NCI-H446 (cell line): Measurements from ENCODE around the gene SLC45A1.

Experiments
- DNase-seq, 2 experiments: peaks; one replicate each; lab custom pipeline; 2025; lab: John Stamatoyannopoulos, UW

Gene SLC45A1

DNA sequence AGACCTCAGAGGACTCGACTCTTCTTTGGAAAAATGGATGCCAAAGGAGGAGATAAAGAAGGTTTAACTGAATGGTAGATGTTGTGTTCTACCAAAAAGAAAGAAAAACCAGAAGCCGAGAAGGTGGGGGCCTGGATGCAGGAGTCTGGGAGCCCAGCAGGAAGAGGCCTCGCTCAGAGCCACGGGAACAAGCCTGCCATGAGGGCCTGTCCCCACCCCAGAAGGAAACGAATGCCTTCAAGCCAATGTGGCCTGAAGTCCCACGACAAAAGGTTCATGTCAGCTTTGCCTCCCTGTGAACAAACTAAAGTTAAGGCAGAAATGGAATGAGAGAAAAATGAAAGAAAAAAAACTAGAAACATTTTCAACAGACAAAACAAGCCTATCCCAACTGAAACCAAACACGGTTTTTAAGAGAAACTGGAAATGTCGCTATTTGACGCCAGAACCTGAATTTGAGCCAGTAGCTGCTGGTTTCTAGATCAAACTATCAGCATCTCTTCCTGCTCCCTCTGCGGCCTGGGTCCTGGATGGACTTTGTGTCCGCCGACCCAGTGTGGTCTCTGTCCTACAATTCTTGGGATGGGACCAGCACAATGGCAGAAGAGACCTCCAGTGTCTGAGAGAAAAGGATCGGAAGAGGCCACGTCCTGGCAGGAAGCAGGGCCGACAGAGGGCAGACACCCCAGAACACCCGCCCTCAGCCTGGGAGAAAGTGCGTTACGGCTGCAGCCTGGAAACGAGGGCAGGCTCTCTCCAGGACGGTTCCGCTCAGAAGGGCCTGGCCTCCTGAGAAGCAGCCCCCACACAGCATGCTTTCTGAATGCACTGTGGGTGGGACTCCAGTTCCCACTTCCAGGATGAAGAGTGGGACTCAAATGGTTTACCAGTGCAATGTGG, 35.2 kb downstream of the SLC45A1 start:
- DNase-seq, result no peak

DNA sequence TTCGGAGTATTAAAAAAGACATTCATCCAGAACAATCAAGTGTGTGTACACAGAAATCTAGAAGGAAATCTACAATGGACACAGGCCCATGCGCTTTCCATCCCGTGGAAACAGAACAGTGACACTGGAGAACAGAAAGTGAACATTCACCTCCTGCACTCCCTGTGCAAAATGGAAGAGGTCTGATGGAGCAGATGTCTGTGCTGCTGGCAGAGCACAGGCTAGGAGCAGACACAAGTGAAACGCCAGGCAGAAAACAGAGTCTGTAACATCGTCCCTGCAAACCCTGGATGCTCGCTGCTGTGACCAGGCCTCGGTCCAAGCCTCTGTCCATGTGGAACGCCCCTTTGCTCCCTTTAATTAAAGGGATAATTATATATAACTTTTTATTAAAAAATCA, 36.1 kb downstream of the SLC45A1 start:
- no peak for DNase-seq

DNA sequence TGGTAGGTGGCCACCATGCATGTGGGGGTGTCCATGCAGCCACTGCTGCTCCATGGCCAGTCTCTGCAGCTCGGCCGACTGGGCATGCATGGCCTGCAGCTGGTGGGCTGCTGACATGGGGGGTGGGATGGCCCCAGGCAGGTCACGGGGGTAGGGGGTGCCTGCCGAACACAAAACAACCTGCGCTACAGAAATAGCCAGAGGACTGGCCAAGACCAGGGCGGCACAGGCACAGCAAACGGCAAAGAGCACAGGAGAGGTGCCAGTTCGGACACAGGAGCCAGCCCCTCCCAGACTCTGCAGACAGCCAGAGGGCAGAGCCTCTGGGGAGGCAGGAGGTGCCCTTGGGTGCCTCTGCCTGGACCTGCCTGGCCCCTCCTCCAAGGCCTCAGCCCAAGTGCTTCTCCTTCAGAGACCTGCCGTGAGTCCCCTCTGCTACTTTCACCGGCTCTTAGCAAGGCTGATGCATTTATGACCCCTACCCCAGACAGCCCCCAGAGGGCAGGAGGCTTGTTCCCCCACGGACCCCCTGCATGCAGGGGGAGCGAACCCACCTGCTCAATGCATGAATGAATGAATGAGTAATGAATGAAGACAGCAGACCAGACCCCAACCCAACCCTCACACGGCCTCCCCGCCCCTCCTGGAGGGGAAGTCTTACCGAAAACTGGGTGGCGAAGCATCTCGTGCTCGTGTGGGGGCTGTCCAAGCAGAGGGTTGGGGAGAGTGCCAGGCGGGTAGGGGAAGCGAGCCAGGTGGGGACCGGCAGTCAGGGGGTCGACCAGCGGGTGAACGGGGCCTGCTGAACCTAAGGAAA, 37.7 kb downstream of the SLC45A1 start:
- DNase-seq, result no peak

DNA sequence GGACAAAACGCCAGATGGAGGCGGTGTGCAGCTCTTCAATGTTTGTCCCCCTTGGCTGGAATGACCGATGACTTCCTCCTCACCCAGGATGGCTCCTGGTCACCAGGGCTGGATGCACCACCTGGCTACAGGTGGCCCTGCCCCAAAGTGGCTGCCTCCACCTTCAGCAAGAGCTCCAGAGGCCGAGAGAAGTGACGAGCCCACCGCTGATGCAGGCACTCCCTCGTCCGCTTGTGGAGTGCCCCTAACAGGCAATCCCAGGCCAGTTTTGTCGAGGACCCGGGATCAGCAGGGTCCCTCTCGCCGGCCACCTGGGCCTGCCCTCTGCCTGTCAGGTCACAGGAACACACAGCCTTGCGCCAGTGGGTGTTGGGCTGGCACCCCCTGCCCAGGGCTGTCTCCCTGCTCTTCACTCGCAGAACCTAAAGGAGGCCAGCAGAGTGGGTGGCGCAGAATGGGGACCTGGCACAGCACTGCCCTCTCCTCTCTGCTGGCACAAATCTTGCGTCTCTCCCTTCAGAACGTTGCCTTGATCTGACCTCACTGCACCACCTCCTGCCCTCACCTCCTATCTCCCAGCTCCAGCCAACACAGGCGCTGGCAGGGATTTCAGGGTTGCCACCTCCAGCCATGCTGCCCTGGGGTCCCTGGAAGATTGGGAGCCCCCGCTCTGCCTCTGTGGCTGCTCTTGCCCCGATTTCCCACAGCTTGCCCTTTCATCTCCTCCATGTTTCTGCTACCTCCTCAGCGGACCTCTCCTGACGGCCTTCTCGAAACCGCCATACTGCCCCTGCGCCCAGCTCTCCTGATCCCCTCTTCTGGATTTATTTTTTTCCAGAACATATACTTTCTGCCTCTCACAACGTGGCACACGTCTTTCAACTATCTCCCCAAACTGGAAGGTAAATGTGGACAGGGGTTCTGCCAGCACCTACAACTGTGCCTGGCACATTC, 38.6 kb downstream of the SLC45A1 start:
- no peak for DNase-seq

DNA sequence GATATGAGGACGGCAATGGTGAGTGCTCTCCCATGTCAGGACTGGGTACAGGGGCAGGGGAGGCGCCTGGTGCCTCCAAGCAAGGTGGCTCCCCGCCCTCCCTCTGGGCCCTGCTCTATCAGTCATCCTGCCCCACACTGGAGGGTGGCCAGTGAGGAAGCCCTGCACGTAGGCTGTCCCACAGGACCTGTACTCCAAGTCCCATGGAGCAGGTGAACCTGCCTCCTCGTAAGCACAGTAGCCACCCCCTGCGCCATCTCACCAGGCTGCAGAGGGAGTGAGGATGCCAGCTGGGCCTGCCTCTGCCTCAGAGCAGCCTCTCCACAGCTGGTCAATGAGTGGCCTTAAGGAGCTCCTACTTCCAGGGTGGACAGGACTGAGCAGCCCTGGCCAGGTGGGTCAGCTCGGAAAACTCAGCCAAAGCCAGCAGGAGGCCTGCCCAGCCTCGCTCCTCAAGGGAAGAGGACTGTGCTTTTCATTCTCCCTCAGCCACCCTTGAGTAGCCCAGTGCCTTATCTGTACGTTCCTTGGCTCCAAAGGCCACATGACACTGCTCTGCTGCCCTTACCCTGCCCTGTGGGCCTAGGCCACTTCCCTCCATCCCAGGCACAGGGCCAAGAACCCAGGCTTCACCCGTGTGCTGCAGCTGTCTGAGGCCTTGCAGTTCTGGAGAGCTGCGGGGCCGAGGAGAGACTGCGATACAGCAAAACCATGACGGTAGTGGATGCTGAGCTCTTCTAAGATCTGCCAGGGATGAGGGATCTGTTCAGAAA, 39.6 kb downstream of the SLC45A1 start:
- DNase-seq, result no peak

DNA sequence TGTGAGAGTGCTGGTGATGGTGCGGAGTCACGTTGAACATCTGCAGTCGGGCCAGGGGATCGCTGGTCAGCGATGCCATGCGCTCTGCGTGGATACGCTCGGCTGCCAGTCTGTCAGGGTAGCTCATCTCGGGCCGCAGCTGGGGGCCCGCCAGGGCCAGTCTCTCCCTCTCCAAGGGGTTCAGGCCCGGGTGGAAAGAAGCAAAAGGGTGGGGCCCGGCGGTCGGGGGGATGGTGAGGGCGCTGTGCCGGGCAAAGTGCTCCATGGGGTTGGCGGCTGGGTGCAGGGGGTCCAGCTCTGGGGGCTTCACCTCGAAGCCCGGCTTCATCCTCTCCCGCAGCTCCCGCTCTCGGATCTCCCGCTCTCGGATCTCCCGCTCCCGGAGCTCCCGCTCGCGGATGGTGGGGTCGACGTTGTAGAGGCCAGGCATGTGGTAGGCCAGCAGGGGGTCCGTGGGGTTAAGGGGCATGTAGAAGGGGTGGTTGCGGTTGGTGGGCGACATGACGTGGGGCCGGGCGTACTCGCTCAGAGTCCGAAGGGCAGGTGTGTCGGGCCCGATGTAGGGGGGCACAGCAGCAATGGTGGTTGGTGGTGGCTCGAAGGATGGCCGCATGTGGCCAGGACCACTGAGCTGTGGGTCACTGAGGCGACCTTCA, 40.5 kb downstream of the SLC45A1 start:
- DNase-seq, result no peak

DNA sequence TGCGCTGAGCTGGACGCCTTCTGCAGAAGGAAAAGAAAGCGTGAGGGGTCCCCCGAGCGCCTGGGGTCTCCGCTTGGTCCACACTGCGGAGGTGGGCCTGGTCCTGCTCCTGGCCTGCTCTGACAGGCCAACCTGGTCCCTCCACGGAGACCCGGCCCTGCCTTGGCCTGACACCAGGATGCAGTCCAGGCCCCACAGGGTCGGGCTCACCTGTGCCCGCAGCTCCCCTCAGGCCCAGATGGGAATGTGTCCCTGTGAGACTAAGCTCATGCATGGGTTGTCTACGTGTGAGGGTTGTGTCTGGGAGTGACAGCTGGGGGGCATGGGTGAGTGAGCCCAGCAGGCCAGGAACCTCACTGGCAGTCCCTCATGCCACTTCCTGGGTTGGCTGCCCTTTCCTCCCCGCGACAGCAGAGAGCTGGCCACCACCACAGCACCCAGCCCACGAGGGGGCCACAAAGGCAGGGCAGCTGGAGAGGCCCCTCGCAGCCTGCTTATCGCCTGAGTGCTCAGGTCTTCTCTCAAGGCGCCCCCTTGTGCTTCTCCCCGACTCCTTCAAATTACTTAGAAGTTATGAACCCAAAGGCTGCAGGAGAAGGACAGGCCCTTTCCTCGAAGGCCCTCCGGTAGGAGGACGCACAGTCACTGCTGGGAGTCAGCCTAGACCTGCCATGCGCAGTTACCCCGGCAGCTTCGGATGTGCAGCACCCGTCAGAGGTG, 41.1 kb downstream of the SLC45A1 start:
- DNase-seq, result no peak

DNA sequence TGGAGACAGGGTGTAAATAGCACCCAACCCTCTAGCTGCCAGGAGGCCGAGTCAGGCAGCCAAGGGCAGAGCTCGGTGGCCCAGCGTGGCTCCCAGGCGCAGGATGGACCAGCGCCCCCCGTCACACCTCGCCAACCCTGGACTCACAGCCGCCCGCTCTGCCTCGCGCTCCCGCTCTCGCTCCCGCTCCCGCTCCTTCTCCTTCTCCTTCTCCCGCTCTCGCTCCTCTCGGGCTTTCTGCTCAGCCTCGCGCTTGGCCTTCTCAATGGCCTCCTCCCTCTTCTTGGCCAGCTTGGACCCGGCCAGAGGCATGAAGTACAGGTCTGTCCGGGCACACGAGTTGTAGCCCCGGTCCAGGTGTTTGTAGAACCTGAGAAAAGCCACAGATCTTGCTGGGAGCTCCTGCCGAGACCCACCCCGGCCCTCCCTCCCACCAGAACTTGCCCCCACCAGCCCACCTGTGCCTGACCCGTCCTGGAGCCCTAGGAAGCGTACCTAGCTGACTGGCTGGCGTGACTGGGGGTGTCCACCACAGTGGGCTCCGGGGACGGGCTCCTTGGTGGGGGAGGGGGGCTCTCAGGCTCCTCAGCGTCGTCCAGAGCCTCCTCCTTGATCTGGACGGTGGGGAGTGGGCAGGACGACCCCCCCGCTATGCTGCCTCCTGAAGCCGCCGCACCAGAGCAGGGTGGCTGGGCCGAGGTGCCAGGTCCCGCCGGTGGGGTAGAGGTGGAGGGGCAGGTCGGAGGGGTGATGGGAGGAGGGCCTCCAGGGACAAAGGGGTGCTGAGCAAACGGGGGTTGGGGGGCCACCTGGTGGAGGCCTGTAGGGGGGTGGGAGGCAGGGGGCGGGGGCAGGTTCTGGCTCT, 41.9 kb downstream of the SLC45A1 start:
- DNase-seq, result no peak

DNA sequence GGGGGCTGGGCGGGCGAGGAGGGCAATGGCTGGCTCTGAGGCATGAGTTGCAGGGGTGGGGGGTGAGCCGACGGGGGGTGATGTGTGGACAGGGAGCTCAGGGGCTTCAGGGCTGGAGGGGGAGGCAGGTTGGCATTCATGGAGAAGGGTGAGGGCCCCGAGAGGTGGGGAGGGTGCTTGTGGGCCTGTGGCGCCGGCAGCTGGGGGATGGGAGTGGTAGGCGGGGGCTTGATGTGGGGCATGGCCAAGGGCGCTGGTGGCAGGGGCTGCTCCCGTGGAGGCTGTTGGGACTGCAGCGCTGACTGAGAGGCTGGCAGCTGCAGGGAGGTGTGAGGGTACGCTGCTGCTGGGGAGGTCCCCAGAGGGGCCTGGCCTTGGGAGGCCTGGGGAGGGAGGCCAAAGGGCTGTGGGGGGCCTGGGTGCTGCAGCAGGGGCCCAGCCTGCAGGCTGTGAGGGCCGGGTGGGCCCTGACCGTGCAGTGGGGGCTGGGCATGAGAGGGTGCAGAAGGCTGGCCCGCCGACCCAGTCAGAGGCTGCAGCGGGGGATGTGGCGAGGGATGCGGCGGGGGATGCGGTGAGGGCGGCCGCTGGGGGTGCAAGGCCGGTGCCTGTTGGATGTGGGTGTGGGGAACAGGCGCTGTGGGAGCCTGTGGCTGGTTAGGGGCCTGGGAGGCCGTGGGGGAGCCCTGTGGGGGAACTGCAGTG, 42.7 kb downstream of the SLC45A1 start:
- no peak for DNase-seq

DNA sequence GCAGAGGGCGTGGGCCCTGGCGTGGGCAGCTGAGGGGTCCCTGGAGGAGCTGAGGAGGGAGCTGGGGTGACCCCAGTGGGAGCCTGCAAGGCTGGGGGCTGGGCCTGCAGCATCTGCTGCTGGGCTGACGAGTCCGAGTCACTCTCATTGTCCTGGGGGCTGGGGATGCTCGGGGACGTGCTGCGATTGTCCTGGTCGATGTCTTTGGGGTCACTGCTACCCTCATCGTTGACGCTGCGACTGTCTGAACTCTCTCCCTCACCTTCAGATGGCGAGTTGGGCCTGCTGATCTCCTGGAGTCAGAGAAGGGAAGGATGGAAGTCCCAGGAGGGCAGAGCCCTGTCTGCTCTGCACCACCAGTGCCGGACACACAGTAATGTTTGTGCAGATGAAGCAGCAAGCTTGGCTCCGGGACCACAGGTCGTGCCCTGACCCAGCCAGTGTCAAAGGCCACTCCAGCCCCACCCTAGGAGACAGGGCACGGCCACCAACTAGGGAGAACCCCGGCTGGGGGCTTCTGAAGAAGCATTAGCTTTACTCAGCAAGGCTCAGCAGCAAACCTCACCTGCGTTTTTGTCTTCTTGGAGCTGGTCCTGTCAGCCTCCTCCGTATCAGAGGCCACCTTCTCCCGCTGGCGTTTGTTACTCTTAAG, 43.4 kb downstream of the SLC45A1 start:
- DNase-seq, result no peak

DNA sequence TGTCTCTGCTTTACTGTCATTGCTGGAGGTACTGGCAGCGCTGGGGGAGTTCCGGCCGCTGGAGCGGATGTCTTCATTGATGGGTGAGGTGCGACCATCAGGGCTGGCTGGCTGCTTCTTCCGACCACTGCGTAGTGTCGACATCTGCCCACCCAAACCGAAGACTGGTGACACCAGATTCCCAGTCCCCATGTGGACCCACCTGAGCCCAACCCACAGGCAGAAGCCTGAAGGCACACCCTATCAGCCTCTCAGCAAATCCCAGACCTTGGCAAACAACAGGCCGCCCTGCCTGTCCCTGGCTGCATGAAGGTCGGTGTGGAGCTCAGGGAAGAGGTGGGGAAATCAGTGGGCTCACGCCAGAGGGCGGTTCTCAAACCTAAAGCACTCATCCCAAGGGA, 44.8 kb downstream of the SLC45A1 start:
- no peak for DNase-seq

DNA sequence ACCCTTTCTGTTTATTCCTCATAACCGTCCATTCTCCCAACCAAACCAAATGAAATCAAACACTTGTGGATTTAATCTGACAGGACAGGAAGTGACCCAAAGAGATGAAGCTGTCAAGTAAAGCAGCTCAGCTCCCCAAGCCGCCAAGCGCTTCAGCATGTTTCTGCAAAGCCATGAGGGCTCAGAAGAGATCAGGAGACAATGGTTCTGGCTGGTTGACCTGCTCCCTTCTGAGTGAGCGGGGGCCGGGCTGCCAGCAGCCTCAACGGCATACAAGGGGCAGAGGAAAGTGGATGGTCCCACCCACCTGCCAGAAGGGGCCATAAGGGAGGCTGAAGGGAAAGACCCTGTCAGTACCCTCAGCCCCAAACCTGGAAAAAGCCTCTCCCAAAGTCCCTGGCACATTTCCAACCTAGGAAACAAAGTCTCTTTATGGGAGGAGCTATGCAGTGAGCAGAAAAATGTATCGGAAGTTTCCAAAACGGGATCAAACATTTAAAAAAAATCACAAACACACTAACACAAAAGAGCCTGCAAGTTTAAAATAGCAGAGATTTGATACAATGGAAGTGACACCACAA, 45.4 kb downstream of the SLC45A1 start:
- no peak for DNase-seq

DNA sequence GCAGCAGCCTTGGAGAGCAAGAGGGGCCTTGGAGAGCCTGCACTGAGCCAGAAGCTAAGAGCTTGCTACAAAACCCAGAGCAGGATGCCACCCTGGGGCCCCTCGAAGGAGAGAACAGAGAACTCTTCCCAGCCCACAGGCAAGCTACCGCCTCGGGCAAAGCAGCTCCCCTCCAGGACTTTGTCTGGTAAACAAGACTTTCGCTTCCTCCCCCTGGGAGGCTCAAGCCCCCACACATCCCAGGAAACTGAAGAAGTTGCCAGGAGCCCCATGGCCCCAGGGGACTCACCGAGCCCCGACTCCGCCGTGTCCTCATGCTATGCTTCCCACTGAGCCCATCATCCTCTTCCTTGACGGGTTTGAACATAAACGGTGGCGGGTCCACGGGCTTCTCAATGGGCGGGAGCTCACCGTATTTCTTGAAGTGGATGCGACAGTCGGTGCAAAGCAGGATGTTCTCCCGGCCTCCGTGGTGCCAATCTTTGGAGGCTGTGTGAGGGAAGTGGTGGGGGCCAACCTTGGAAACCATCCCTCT, 45.9 kb downstream of the SLC45A1 start:
- DNase-seq, result no peak

DNA sequence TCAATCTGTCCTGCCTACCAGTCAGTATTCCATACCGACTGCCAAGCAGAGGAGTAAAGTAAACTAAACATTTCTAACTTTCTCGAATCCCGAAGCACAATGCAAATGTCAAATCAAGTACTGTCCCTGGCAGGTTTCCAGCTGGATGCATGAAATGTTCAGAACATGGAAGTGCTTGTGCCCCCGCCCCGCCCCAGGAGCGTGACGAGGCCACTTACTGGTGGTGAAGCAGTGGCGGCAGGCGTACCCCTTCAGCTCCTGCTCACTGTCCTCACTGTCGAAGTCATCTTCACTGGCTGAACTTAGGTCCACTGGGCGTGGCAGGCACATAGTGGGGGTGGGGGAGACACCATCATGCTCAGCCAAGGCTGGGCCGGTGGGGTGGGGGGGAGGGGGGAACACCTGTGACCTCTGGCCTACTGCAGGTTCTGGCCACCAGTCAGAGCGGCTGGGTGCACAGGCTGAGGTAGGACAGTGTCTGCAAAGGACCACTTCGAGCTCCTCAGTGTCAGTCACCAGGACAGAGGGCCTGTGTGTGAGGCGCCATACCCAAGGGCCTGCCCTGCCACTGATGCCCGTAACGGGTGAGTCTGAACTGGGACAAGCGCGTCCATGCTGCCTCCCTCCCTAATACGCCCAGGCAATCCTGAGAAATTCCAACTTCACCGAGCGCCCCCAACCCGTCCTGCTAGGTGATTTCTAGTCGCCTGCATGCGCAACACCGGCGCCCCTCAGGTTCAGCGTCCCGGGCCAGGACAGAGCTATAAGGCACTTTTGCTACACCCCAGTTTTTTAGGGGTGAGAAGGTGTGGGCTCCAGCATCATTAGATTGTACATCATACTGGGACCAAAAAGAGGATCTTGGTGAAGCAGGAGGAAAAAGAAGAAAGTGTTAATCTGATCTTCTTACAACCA, 46.9 kb downstream of the SLC45A1 start:
- peak in 1 of 2 experiments; percentile 18 for DNase-seq

DNA sequence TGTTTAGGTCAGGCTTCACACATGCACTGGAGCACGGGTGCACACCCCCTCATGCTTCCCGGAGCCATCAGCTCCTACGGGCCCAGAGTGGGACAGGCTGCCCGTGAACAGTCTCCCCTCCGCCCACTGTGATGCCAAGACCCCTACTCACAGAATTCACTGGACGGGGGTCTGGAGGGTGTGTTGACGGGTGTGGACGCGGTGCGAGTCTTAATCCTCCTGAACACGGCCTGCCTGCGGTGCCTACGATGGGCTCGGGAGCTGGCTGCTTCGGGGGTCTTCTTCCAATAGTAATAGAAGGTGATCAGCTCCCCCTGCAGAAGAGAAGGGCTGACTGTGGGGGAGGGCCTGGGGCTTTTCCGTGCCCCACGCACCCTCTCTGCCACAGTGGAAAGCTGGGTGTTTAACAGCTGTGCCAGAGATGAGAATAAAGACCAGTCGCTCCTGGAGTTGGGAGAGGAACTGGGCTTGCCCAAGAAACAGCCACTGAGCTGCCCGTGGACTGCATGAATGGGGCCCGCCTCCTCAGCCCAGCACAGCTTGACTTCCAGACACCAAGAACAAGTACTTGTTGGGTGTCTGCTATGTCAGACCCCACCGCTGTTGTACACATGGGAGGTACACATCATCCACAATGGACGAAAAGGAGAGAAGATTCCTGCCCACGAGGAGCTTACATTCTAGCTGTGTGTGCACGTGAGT, 47.9 kb downstream of the SLC45A1 start:
- DNase-seq, result no peak
